ENCODE data around the gene SMTN. TPM values are rescaled to one million over a fixed set of nuclear protein-coding genes. Genes with fewer than 3 reads are reported as not detected.
"Not testable (repeated sequence)": the region's sequence is repeated elsewhere in the genome, so short reads cannot be mapped to it uniquely, and the experiment has no call there.

Gene SMTN
- total RNA-seq (2014; rRNA removed; shearing (Covaris generic)), result 27.9 and 38.9 TPM in 2 replicates

GRCh38 chr22:31080848-31081649, at the start of gene SMTN:
Gene SMTN (plus strand): TSS chr22:31081318. CDS start chr22:31083259, 1,941 bp downstream.
- in situ Hi-C loops (cut with HindIII; ENCODE audit: low sequenced_read_pairs), result no loop called here
- DNase-seq (ENCODE audit: low spot score), result peak; percentile 68

- no peak for DNase-seq (ENCODE audit: low spot score)
- in situ Hi-C loops (cut with HindIII; ENCODE audit: low sequenced_read_pairs), result no loop called here
Observed at GRCh38 chr22:31036671-31037550, 44.2 kb upstream of the SMTN start.

GRCh38 chr22:31038686-31039085, 42.4 kb upstream of the SMTN start:
- no peak for DNase-seq (ENCODE audit: low spot score)
- in situ Hi-C loops (cut with HindIII; ENCODE audit: low sequenced_read_pairs), result no loop called here

GRCh38 chr22:31039393-31039792, 41.7 kb upstream of the SMTN start:
- no peak for DNase-seq (ENCODE audit: low spot score)
- in situ Hi-C loops (cut with HindIII; ENCODE audit: low sequenced_read_pairs), result no loop called here

GRCh38 chr22:31040542-31041398, 40.3 kb upstream of the SMTN start:
- DNase-seq (ENCODE audit: low spot score), result no peak
- in situ Hi-C loops (cut with HindIII; ENCODE audit: low sequenced_read_pairs), result no loop called here

GRCh38 chr22:31044262-31044861, 36.8 kb upstream of the SMTN start:
- in situ Hi-C loops (cut with HindIII; ENCODE audit: low sequenced_read_pairs), result no loop called here
- DNase-seq (ENCODE audit: low spot score), result no peak

- in situ Hi-C loops (cut with HindIII; ENCODE audit: low sequenced_read_pairs), result no loop called here
- DNase-seq (ENCODE audit: low spot score), result no peak
Observed at GRCh38 chr22:31045900-31046538, 35.1 kb upstream of the SMTN start.

- in situ Hi-C loops (cut with HindIII; ENCODE audit: low sequenced_read_pairs), result no loop called here
- peak; percentile 6 for DNase-seq (ENCODE audit: low spot score)
Observed at GRCh38 chr22:31046539-31047226, 34.4 kb upstream of the SMTN start.

- in situ Hi-C loops (cut with HindIII; ENCODE audit: low sequenced_read_pairs), result no loop called here
- no peak for DNase-seq (ENCODE audit: low spot score)
Observed at GRCh38 chr22:31048570-31048969, 32.5 kb upstream of the SMTN start.

GRCh38 chr22:31049815-31050420, 31.2 kb upstream of the SMTN start:
- in situ Hi-C loops (cut with HindIII; ENCODE audit: low sequenced_read_pairs), result no loop called here
- no peak for DNase-seq (ENCODE audit: low spot score)

GRCh38 chr22:31055117-31055634, 25.9 kb upstream of the SMTN start:
- in situ Hi-C loops (cut with HindIII; ENCODE audit: low sequenced_read_pairs), result no loop called here
- no peak for DNase-seq (ENCODE audit: low spot score)

GRCh38 chr22:31055635-31056159, 25.4 kb upstream of the SMTN start:
- peak; percentile 56 for DNase-seq (ENCODE audit: low spot score)
- in situ Hi-C loops (cut with HindIII; ENCODE audit: low sequenced_read_pairs), result no loop called here

GRCh38 chr22:31056986-31057599, 24.0 kb upstream of the SMTN start:
- in situ Hi-C loops (cut with HindIII; ENCODE audit: low sequenced_read_pairs), result no loop called here
- DNase-seq (ENCODE audit: low spot score), result no peak

- DNase-seq (ENCODE audit: low spot score); in situ Hi-C loops (cut with HindIII; ENCODE audit: low sequenced_read_pairs): not testable (repeated sequence)
Observed at GRCh38 chr22:31059663-31060062, 21.5 kb upstream of the SMTN start.

- in situ Hi-C loops (cut with HindIII; ENCODE audit: low sequenced_read_pairs), result no loop called here
- DNase-seq (ENCODE audit: low spot score), result no peak
Observed at GRCh38 chr22:31062566-31063230, 18.4 kb upstream of the SMTN start.

- DNase-seq (ENCODE audit: low spot score), result no peak
- in situ Hi-C loops (cut with HindIII; ENCODE audit: low sequenced_read_pairs), result no loop called here
Observed at GRCh38 chr22:31064369-31064768, 16.7 kb upstream of the SMTN start.

All from G401 (cell line).